Uterus (tissue), 2 donors: Measurements from ENCODE around the gene ZNF598.

ENCODE experiments used
- POLR2A ChIP-seq, 2 donors: fragments of 450-650 bp; IDR thresholded peaks; one replicate each; pipeline ENCODE4 v1.6.1; 2016; ENCODE audit warnings: antibody characterized with exemption in 2 of 2, mild to moderate bottlenecking in 1 of 2, moderate library complexity in 1 of 2
- TF ChIP-seq, protein P1 (sequence below), 4 experiments: fragments of 200-600 bp in 2 of 4; fragments of 450-650 bp in 2 of 4; sonication (generic) in 2 of 4; IDR thresholded peaks; one replicate each; pipeline ENCODE4 v1.5.1; 2016 to 2019; ENCODE audit warnings: antibody characterized with exemption in 4 of 4, mild to moderate bottlenecking in 2 of 4, moderate library complexity in 1 of 4

DNA sequence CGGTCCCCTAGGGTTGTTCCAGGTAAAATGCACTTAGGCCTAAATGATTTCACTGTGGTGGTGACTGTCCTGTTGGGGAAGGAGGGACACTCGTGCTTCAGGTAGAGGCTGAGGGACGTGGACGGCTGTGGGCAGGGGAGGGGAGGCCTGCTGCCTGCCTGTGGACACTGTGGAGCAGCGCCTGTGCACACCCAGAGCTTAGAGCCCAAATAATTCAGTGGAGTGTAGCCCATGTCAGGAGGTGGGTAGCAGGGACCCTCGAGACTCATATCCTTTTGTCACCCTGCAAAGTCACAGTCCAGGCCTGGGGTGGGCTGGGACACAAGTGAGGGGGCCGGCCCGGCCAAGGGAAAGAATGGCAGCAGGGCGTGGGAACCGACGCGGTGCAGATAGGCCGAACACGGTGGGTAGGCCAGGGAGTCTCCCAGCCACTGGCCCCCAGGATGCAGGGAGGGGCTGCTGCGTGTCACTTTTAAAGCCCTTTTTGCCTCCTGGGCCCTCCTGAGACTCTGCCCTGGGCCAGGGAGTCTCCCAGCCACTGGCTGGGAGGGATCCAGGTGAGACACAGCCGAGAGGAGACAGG lies 16.3 kb upstream of the ZNF598 start:
- TF ChIP-seq, protein P1, sequence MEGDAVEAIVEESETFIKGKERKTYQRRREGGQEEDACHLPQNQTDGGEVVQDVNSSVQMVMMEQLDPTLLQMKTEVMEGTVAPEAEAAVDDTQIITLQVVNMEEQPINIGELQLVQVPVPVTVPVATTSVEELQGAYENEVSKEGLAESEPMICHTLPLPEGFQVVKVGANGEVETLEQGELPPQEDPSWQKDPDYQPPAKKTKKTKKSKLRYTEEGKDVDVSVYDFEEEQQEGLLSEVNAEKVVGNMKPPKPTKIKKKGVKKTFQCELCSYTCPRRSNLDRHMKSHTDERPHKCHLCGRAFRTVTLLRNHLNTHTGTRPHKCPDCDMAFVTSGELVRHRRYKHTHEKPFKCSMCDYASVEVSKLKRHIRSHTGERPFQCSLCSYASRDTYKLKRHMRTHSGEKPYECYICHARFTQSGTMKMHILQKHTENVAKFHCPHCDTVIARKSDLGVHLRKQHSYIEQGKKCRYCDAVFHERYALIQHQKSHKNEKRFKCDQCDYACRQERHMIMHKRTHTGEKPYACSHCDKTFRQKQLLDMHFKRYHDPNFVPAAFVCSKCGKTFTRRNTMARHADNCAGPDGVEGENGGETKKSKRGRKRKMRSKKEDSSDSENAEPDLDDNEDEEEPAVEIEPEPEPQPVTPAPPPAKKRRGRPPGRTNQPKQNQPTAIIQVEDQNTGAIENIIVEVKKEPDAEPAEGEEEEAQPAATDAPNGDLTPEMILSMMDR (IDR thresholded peaks at IDR 0.05) = no peak
- TF ChIP-seq POLR2A (IDR thresholded peaks at IDR 0.05) = no peak
